Thyroid gland (tissue), 4 donors: ENCODE measurements around the gene NF2. TPM values are rescaled to one million over a fixed set of nuclear protein-coding genes. Genes with fewer than 3 reads are reported as not detected.

Experiments used
- DNase-seq, 2 donors: peaks; one replicate each; pipeline ENCODE4 v3.0.0-alpha.2; 2019
- H3K27ac ChIP-seq, 3 donors: fragments of 200-600 bp; sonication (generic); 1 replicate in 2 of 3; 2 replicates in 1 of 3; pipeline ENCODE4 v1.5.1; 2016 to 2019; ENCODE audit warnings: mild to moderate bottlenecking in 1 of 3, moderate library complexity in 1 of 3
- H3K27me3 ChIP-seq: fragments of 200-600 bp; sonication (generic); one replicate; pipeline ENCODE4 v1.5.1; 2019
- H3K36me3 ChIP-seq, 2 donors: fragments of 200-600 bp; sonication (generic); one replicate each; pipeline ENCODE4 v1.5.1; 2016 to 2019
- H3K4me1 ChIP-seq, 2 donors: fragments of 200-600 bp; sonication (generic); one replicate each; pipeline ENCODE4 v1.5.1; 2017 to 2019
- H3K4me3 ChIP-seq, 3 donors: fragments of 200-600 bp; sonication (generic); replicated peaks in 1 of 3; 1 replicate in 2 of 3; 2 replicates in 1 of 3; pipeline ENCODE4 v1.5.1; 2016; ENCODE audit warnings: mild to moderate bottlenecking in 1 of 3
- H3K9me3 ChIP-seq: fragments of 200-600 bp; sonication (generic); one replicate; pipeline ENCODE4 v1.5.1; 2017
- POLR2A ChIP-seq, 2 donors: fragments of 450-650 bp; IDR thresholded peaks; one replicate each; pipeline ENCODE4 v1.6.1; 2017; ENCODE audit warnings: antibody characterized with exemption in 2 of 2, mild to moderate bottlenecking in 2 of 2, moderate library complexity in 1 of 2
- WGBS, 2 donors: methylation state at CpG; one replicate each; pipeline ENCODE4 v1.1.5; 2017; 5-methylcytosine and 5-hydroxymethylcytosine counted together
- intact Hi-C: fragments of 100-400 bp; cut with DNase I; formaldehyde crosslinking; loops from one replicate; pipeline ENCODE4 v1.15.1; 2023
- small RNA-seq: library from RNA; depleted of rRNA; stranded (forward); fragments of <200 nt; gene quantifications from one replicate; pipeline ENCODE3, GENCODE V24; 2016
- total RNA-seq, 4 donors: library from RNA; depleted of rRNA; stranded (reverse); fragments of >200 nt; gene quantifications; one replicate each; pipeline ENCODE4 v1.2.3, GENCODE V29; 2016
- TF ChIP-seq, protein P1 (sequence below), 6 experiments: fragments of 200-600 bp in 3 of 6; fragments of 450-650 bp in 3 of 6; sonication (generic) in 3 of 6; IDR thresholded peaks; one replicate each; pipeline ENCODE4 v1.5.1; 2016 to 2019; ENCODE audit warnings: antibody characterized with exemption in 6 of 6, mild to moderate bottlenecking in 2 of 6, inconsistent platforms in 1 of 6, moderate library complexity in 1 of 6

Gene NF2
- total RNA-seq, 4 donors from 2014 or later = 37.5 to 65.5 (median 51.6) TPM

- H3K27me3 ChIP-seq = no peaks in the 10 kb centered on the region
- no peak for DNase-seq
- intact Hi-C loops = no loop called here
- no peak overlapping the region for H3K4me3 ChIP-seq
- no peak for TF ChIP-seq POLR2A (IDR thresholded peaks at IDR 0.05)
- TF ChIP-seq, protein P1, sequence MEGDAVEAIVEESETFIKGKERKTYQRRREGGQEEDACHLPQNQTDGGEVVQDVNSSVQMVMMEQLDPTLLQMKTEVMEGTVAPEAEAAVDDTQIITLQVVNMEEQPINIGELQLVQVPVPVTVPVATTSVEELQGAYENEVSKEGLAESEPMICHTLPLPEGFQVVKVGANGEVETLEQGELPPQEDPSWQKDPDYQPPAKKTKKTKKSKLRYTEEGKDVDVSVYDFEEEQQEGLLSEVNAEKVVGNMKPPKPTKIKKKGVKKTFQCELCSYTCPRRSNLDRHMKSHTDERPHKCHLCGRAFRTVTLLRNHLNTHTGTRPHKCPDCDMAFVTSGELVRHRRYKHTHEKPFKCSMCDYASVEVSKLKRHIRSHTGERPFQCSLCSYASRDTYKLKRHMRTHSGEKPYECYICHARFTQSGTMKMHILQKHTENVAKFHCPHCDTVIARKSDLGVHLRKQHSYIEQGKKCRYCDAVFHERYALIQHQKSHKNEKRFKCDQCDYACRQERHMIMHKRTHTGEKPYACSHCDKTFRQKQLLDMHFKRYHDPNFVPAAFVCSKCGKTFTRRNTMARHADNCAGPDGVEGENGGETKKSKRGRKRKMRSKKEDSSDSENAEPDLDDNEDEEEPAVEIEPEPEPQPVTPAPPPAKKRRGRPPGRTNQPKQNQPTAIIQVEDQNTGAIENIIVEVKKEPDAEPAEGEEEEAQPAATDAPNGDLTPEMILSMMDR (IDR thresholded peaks at IDR 0.05) = no peak
- H3K4me1 ChIP-seq = peaks cover 0 to 8% of the 10 kb centered on the region in 2 donors
- no peaks in the 10 kb centered on the region for H3K9me3 ChIP-seq
- 93 to 94% methylated on average over 7 of the region's 7 CpGs for WGBS, 2 donors
- H3K27ac ChIP-seq = no peak overlapping the region
- H3K36me3 ChIP-seq = peaks cover 0 to 16% of the 10 kb centered on the region in 2 donors
These were observed 144.4 kb downstream of the NF2 start for GRCh38 chr22:29747832-29748231.

Small RNA genes lying within 50 kb of the gene (small RNA-seq; reads per million reads assigned to genes)
- gene AC004882.2 = not detected

Other genes with a start within 250 kb of the NF2 start
- 100 to 1,000 TPM in 1 of 4 donors, 10 to 100 TPM in 3; 45.0 to 103 (median 91.4) TPM for gene AP1B1, start 215.1 kb upstream of the NF2 start, total RNA-seq
- not detected for gene RFPL1, start 165.1 kb upstream of the NF2 start, total RNA-seq
- under 1 TPM in 3 of 4 donors, not detected in 1; 0.27 to 0.44 (median 0.33) TPM for gene NEFH, start 123.4 kb upstream of the NF2 start, total RNA-seq
- 10 to 100 TPM; 23.9 to 46.6 (median 30.3) TPM for gene THOC5, start 49.9 kb upstream of the NF2 start, total RNA-seq
- gene NIPSNAP1, start 22.5 kb upstream of the NF2 start, total RNA-seq = 10 to 100 TPM; 24.2 to 55.4 (median 39.6) TPM
- gene CABP7, start 116.4 kb downstream of the NF2 start, total RNA-seq = 1 to 10 TPM in 1 of 4 donors, under 1 TPM in 1, not detected in 2; 0.73 to 1.0 TPM
- gene ZMAT5, start 163.4 kb downstream of the NF2 start, total RNA-seq = 10 to 100 TPM; 16.2 to 40.1 (median 24.3) TPM
- gene UQCR10, start 163.7 kb downstream of the NF2 start, total RNA-seq = 100 to 1,000 TPM in 1 of 4 donors, 10 to 100 TPM in 3; 20.6 to 134 (median 70.8) TPM
- gene ASCC2, start 234.6 kb downstream of the NF2 start, total RNA-seq = 10 to 100 TPM; 47.6 to 66.8 (median 51.3) TPM